Astrocyte of the cerebellum (primary cell): ENCODE measurements around the gene DLGAP1.
"Not testable (repeated sequence)": the region's sequence is repeated elsewhere in the genome, so short reads cannot be mapped to it uniquely, and the experiment has no call there.

Source experiments
- DNase-seq: peaks from one replicate; pipeline ENCODE4 v3.0.0-alpha.2; 2011; ENCODE audit warnings: low read depth
- H3K4me3 ChIP-seq: 2 replicates; pipeline ENCODE4 v1.5.1; 2011; ENCODE audit warnings: mild to moderate bottlenecking, low read depth, low read length, moderate library complexity
- CTCF ChIP-seq: IDR thresholded peaks from 2 replicates; pipeline ENCODE4 v1.5.1; 2012; ENCODE audit warnings: low read length, low read depth, moderate library complexity, mild to moderate bottlenecking; ENCODE audit errors: missing control alignments
- in situ Hi-C: cut with HindIII; loops from 2 replicates; pipeline ENCODE4 v1.10.0; 2017; ENCODE audit warnings: low sequenced_read_pairs

Gene DLGAP1

GRCh38 chr18:3478262-3478978 lies 976.7 kb downstream of the DLGAP1 start:
- in situ Hi-C loops: no loop called here
- no peak overlapping the region for H3K4me3 ChIP-seq
- TF ChIP-seq CTCF: no peak
- no peak for DNase-seq

GRCh38 chr18:3472681-3473544 lies 982.2 kb downstream of the DLGAP1 start:
- in situ Hi-C loops: no loop called here
- no peak for TF ChIP-seq CTCF
- no peak overlapping the region for H3K4me3 ChIP-seq
- DNase-seq: no peak

GRCh38 chr18:3472121-3472520 lies 983.0 kb downstream of the DLGAP1 start:
- DNase-seq, H3K4me3 ChIP-seq, in situ Hi-C loops: not testable (repeated sequence)

GRCh38 chr18:3471141-3471648 lies 983.9 kb downstream of the DLGAP1 start:
- TF ChIP-seq CTCF: no peak
- DNase-seq: no peak
- in situ Hi-C loops: no loop called here
- no peak overlapping the region for H3K4me3 ChIP-seq

GRCh38 chr18:3468833-3469232 lies 986.3 kb downstream of the DLGAP1 start:
- no peak for DNase-seq
- no peak overlapping the region for H3K4me3 ChIP-seq
- in situ Hi-C loops: no loop called here
- TF ChIP-seq CTCF: no peak

GRCh38 chr18:3468066-3468705 lies 986.9 kb downstream of the DLGAP1 start:
- in situ Hi-C loops: no loop called here
- DNase-seq: no peak
- no peak overlapping the region for H3K4me3 ChIP-seq
- no peak for TF ChIP-seq CTCF

- in situ Hi-C loops: no loop called here
- no peak for TF ChIP-seq CTCF
- no peak for DNase-seq
- H3K4me3 ChIP-seq: no peak overlapping the region
These were observed 988.2 kb downstream of the DLGAP1 start for GRCh38 chr18:3466872-3467271.
